SH-SY5Y (cell line): Measurements from ENCODE around the gene NFIA.

Experiments
- GATA2 ChIP-seq: IDR thresholded peaks from 2 replicates; pipeline ENCODE4 v1.6.1; 2011; ENCODE audit warnings: mild to moderate bottlenecking, low read depth, low read length
- GATA3 ChIP-seq: IDR thresholded peaks from 2 replicates; pipeline ENCODE4 v1.6.1; 2011; ENCODE audit warnings: low read depth, mild to moderate bottlenecking, low read length, moderate library complexity

NFIA gene

DNA sequence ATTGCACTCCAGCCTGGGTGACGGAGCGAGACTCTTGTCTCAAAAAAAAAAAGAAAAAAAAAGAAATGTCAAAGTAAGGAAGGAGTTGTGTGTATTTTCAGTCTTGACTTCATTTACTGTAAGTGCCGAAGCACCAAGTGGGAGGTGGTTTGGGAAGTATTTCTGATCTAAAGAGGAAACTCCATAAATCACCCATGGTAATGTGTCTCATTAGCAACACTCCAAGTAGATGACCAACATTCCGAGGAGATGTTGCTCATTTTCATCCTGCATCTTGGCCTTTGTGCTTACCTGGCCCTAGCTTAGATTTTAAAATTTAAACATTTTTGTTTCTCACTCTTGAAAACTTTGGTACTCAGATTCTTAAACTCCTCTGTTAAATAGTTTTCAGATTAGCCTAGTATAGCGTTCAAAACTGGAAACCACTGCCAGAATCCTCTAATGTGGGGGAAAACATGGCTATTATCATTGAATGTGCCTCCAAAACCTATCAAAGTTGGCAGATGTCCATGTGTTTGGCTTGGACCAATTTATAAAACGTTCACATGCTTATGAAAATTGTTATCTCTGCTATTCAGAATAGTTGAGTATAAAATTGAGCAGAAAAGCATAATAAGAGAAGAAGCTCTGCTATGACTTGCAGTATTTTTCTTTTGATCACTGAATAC, 110.4 kb downstream of the NFIA start:
- TF ChIP-seq GATA3 (no peak), GATA2 (no peak)

DNA sequence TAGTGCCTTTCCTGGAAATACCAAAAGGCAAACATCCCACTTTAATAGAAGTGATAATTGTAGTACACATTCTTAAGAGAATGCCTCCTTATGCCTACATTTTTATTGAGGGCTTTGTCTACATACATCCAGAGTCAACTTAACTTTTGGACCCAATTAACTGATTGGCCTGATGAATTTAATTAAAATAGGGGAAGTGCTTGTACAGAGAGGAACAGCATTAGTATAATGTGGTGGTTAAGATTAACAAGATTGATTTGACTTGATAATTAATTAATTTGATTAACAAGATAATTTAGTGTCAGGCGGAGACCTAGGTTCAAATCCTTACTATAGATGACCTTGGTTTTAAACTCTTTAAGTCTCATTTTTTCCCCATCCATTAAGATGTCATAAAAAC, 111.4 kb downstream of the NFIA start:
- TF ChIP-seq GATA3 (no peak), GATA2 (no peak)

DNA sequence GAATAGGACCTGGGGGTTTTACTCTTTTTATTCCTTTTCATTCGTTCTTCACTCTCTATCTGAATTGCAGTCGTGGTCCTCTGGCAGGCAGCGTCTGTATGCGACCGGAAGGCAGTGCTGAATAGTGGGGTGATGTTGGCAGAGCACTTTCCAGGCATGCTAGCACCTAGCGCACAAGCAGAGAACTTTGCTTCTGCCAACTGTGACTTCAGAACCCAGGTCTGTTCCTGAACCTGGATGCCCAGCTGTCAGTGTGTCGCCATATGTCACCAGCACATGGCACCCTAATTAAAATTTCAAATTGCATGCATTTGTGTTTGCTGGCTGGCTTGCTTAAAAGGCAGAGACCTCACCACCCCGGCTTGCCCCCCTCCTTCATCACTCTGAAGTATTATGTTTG, 116.2 kb downstream of the NFIA start:
- no peak for TF ChIP-seq GATA3
- no peak for TF ChIP-seq GATA2

GRCh38 chr1:61201035-61201434, 118.7 kb downstream of the NFIA start:
- TF ChIP-seq GATA2 (no peak), GATA3 (no peak)

DNA sequence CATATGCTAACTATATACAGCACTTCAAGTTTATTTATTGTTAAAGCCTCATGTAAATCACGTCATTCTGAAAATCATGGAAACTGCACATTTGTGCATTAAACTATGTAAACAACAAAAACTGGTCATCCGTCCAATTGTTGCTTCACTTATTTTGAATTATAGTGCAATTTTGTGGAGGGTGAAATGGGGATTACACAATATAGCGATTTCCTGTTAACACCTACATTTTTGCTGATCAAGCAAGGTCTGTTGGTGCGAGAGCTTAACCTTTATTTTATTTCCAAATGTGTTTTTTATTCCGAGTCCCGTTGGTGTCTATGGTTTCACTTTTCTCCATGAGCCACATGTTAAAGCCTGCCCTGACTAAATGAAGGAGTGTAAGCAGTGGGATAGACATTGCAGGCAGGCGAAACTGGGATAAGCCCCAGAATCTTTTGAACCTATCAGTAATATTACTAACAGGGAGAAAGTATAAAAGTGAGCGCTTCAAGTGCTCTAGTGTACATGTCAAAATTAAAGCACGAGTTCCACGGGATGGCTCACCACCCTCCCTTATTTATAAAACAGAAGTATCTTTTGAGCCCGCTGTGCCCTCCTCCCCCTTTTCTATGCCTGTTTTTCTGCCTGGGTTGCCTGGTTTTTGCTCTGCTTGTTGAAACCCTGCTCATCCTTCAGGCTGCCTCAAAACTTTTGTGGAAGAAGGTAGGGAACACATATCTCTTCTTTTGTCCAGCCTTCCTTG, 120.7 kb downstream of the NFIA start:
- TF ChIP-seq GATA2 (no peak), GATA3 (no peak)

GRCh38 chr1:61204528-61204927, 122.2 kb downstream of the NFIA start:
- no peak for TF ChIP-seq GATA2

GRCh38 chr1:61207416-61207815, 125.1 kb downstream of the NFIA start:
- TF ChIP-seq GATA3, result no peak
- TF ChIP-seq GATA2, result no peak

DNA sequence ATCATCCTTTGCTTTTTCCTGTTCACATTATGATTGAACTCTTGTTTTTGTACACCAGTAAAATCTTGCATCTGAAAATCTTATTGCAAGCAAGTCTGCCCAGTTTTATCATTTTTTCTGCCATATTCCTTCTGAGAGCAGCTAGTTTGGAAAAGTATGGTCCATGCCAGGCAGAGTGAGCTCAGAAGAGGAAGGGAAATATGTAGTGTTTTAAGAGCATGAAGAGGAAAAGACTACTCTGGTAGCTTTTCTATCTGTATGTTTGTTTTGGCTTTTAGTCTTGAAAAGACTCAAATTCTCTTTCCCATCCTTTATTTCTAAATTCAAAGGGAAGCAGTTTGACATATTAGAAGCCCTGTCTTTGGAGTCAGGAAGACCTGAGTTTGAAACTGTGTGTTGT, 125.8 kb downstream of the NFIA start:
- TF ChIP-seq GATA2, result no peak
- TF ChIP-seq GATA3, result no peak

- TF ChIP-seq GATA3 (no peak), GATA2 (no peak)
Measured at GRCh38 chr1:61208831-61209230, 126.5 kb downstream of the NFIA start.

DNA sequence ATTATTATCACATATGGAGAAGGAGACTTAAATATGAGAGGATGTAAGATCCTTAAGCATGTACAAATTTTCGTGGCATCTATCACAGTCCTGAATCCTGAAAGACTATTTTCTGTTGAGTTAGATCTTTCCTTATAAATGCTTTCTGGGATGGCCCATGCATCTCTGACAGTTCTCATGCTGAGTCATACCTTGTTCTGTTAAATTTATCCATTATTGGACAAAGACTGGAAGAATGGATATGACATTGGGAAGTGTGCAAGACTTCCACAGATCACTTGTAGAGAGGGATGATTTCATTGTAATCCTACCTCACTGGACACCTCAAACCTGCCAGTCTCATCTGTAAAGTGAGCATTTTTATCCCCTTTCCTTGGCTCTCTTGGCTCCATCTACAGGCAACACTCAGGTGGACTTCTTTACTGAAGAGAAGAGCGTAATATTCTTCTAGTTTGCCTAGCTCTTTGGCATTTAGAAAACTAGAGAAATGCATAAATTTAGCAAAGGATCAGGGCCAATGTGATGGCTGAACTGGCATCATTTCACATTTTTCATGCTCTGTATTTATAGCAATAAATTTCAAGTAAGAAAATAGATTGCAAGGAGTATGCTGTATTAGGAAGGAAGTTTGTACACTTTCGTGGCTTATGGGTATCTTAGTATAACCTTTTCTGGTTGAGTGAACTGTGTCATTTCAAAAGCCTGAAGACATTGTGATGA, 128.2 kb downstream of the NFIA start:
- TF ChIP-seq GATA2 (no peak), GATA3 (no peak)

GRCh38 chr1:61213245-61214011, 131.1 kb downstream of the NFIA start:
- TF ChIP-seq GATA3 (no peak), GATA2 (no peak)

DNA sequence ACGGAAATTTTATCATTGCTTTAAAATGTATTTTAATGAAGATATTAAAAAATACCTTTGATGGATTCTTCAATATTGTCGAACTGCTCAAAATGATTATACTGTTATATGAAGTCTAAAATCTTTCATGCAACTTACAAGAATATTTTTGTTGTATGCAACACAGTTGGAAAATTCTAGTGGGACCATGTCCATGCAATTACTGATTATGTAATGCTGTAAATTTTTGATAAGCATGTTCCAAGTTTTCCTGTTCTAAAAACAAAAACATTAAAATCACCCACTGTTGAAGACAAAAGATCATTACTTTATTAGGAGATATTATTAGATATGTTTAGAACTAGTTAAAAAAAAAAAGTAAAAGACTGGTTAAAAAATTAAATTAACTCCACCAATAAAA, 132.8 kb downstream of the NFIA start:
- TF ChIP-seq GATA2 (no peak), GATA3 (no peak)

DNA sequence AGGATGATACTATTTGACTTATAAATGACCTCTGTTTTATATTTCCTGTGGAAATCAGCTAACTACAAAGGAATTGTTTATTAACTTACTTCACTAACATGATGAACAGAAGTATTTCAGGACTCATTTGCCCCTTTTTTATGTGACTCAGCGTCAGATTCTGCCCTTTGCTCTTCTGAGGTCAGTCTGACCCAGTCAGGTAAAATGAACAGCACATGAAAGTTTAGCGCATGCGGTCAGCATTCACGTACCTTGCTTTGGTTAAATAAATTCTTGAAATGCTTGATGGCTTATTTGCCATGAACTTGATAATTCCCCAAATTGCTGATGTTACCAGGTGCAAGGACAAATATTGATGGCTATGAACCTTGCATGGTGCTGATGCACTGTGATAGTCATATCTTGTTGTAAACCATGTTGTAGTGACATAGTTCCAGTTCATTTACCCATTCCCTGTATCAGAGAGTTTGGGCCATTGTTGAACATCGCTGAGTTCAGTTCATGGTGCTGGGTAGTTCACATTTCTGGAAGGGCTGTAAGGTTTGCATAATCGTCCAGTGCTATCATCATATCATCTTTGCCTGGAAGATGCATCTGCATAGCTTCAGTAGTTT, 133.4 kb downstream of the NFIA start:
- TF ChIP-seq GATA3 (no peak), GATA2 (no peak)

DNA sequence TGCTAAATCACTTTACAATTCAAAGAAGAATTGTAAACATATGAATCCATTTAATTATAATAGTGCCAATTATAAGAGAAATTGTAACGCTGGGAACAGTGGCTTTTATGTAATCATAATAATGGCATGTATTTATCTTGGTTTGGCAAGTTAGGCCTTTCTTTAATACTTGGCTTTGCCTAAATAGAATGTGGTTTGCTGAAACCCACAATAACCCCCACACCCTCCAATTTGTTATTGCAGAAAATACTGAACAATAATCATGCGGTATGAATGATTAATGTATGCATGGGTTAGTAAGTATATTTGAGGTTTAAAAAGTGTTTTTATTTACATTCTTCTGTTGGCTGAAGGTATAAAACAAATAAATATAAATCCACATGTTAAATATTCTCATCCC, 138.2 kb downstream of the NFIA start:
- TF ChIP-seq GATA2 (no peak), GATA3 (no peak)

DNA sequence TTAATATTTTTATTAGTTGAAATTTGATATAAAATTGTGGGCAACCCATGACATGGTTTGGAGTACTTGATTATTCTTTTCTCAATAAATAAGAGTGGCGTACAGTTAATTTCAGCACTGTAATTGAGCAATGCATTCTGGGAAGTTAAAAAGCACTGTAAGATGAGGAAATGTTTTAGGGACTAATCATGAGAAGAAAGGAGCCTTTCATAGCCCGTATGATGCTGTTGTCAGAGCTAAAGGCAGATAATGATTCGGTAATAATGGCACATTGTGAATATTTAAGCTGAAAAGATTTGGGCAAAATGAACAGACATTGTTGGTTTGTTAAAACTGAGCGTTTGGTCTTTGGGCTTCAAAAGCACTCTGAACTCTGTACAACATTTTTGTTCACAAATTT, 139.3 kb downstream of the NFIA start:
- TF ChIP-seq GATA2, result no peak
- TF ChIP-seq GATA3, result no peak
